OCI-LY7 (cell line): ENCODE results near the gene CEBPZOS.

Source experiments
- EZH2phosphoT487 ChIP-seq: fragments of 200-600 bp; sonication (generic); IDR thresholded peaks from 2 replicates; pipeline ENCODE4 v1.6.1; 2018; ENCODE audit warnings: low read depth, borderline replicate concordance, mild to moderate bottlenecking, mixed run types, antibody characterized with exemption, low read length, moderate library complexity, mixed read lengths
- TF ChIP-seq, protein P1 (sequence below): fragments of 200-600 bp; sonication (generic); conservative IDR thresholded peaks from 2 replicates; pipeline ENCODE4 v1.5.1; 2014; ENCODE audit warnings: mild to moderate bottlenecking, antibody characterized with exemption, low read length, moderate library complexity, mixed read lengths

DNA sequence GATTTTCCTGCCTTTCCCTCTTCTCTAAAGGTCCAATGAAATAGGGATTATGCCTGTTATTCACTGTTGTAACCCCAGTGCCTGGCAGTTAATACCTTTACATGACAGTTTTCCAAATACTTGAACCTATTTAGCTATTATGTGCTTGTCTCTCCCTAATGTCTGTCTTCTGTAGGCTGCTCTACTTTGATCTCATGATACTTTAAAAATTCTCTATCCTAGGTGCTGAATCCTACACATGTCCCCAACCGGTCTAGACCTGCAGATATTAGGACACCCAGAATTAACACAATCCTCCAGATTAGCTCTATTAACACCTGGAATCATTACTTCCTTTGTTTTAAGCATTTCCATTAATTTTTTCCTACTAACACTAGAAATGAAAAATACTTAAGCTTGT is 27.8 kb downstream of the CEBPZOS start:
- TF ChIP-seq, protein P1, sequence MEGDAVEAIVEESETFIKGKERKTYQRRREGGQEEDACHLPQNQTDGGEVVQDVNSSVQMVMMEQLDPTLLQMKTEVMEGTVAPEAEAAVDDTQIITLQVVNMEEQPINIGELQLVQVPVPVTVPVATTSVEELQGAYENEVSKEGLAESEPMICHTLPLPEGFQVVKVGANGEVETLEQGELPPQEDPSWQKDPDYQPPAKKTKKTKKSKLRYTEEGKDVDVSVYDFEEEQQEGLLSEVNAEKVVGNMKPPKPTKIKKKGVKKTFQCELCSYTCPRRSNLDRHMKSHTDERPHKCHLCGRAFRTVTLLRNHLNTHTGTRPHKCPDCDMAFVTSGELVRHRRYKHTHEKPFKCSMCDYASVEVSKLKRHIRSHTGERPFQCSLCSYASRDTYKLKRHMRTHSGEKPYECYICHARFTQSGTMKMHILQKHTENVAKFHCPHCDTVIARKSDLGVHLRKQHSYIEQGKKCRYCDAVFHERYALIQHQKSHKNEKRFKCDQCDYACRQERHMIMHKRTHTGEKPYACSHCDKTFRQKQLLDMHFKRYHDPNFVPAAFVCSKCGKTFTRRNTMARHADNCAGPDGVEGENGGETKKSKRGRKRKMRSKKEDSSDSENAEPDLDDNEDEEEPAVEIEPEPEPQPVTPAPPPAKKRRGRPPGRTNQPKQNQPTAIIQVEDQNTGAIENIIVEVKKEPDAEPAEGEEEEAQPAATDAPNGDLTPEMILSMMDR: no peak
- TF ChIP-seq EZH2phosphoT487: no peak
